Stimulated activated CD8-positive, alpha-beta memory T cell treated with anti-CD3 and anti-CD28 coated beads, Interleukin-15, amount 100 ng/mL, for 4 hours (primary cell): Measurements from ENCODE around the gene MSLN.
A peak's percentile ranks its signal among the peaks of the same experiment; 100 is the strongest.

Source experiments
- DNase-seq, 2 donors: peaks; one replicate each; pipeline ENCODE4 v3.0.0-alpha.2; 2020; ENCODE audit warnings: low read depth in 2 of 2

Gene MSLN

GRCh38 chr16:804193-805048 is 43.9 kb downstream of the MSLN start:
- DNase-seq, result no peak

DNA sequence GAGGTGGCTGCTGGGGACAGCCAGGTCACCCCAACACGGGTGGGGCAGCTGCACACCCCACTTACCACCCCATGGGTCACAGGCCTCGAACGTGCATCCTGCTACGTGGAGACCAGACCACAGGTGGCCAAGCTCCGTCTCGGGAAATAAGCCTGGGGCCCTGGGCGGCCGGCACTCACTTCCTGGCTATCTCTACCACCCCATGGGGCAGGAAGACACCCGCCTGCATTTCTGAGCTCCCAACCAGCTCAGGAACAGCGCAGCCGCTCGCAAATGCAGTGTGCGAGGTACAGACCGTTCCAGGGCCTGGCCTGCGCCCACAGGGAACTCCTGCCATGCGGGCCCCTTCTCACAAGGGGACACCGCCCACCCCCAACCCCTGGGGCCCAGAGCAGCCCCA is 44.9 kb downstream of the MSLN start:
- DNase-seq, result no peak

DNA sequence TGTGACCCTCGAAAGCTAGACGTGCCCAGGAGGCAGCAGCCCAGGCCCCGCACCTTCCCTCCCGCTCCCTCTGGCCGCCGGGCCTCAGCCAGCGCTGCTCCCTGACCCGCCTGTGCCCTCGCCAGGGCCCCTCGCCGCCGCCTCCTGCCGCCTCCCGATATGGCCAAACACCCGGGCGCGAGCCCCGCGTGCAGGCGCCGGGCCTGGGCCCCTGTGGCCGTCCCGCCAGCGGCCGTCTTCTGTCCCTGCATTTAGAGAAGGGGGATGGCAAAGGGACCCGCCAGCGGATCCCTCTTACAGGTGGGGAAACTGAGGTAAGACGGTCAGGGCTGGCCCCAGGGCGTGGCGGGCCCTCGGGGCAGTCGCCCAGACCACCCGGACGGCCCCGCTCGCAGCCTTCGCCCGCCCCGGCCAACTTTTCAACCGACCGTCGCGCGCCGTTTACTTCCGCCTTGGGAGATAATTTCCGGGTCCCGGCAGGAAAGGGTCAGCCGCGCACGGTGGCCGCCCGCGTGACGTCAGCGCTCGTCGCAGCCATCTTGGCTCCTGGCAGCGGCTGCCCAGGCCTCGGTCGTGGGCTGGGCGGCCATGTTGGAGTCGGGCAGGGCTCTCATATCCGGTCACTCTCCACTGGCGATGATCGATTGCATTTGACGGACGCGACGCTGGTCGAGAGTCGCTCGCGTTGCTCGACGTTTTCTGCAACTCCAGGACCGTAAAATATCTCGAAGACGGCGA is 47.0 kb downstream of the MSLN start:
- peak; percentile 65 to 79 for DNase-seq

DNA sequence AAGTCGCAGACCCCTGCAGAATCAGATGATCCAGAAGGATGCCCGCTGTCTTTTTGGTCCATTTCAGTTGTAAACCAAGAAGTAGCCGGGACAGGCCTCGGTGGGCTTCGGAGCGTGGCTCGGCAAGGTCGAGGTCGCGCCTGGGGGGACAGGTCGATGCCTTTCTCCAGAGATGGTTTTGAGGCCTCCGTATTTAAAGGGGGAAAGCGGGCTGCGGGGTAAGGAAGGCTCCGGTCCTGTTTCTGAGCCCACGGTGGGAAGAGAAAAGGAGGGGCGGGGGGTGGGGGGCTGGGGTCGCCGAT is 47.5 kb downstream of the MSLN start:
- no peak for DNase-seq

DNA sequence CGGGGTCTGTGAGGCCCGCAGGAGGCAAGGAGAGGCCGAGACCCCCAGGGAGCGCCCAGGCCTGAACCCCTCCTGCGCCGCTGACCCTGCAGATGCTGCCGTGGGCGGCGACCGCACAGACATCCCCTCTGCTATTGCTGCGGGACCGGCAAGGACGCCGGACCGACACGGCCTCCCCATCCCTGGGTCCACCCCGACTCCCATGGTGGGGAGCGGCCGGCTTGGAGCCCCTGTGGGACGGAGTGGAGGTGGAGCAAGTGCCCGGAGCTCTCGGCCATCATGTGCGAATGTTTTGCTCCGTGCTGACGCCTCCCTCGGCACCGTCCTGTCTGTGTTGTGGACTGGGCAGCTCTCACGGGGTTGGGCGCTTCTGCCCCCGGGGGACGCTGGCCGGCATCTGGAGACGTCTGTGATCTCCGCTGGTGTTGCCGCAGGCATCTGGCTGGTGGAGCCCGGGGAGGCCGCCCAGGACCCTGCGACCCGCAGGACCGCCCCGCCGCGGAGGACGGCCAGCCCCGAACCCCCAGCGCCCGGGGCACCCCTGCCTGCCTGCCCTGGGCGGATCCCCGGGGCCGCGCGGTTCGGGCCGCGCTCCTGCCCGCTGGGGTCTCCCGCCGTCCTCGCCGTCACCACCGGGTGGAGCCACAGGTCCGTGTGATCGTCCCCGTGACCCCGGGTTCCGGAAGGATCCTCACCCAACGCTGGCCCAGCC is 52.8 kb downstream of the MSLN start:
- no peak for DNase-seq

GRCh38 chr16:813916-814412 is 53.4 kb downstream of the MSLN start:
- DNase-seq, result no peak

GRCh38 chr16:814974-815373 is 54.4 kb downstream of the MSLN start:
- DNase-seq, result no peak

GRCh38 chr16:815861-816260 is 55.3 kb downstream of the MSLN start:
- no peak for DNase-seq

DNA sequence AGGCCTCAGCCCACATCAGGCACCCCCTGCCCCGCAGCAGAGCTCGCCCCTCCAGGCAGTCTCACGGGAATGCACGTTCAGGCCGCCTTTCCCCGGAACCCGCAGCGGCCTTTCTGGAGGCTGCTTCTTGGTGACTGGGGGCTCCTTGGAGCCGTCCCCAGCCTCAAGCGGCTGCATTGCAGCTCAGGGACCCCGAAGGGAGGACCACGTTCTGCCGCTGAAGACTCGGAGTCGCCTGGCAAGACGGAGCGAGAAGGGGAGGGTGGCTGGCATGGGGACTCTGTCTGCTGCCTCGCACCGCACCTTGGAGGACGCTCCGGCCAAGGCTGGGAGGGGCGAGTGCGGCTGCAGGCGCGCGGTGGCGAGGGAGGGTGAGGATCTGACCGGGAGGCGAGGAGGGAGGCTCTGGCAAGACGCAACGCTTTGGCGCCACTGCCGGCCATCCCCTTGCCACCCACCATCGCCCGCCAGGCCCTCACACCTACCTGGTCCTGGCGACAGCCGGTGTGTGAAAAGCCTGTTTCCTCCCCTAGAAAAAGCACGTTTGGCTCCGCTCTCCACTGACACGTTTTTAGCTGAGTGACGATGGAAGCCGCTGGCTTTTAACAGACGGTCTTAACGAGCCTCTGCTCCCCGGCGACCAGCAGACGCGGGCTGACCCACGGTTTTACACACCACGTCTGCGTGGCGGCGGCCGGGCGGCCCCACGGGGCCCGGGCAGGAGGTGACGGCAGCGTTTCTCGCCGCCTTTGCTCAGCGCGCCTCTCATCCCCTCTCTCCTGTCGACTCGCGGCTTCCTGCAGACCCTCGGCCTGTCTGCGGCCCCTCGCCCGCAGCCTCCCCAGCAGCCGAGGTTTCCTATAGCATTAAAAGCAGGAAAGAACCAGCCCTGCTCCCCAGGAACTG is 56.7 kb downstream of the MSLN start:
- DNase-seq, result no peak

DNA sequence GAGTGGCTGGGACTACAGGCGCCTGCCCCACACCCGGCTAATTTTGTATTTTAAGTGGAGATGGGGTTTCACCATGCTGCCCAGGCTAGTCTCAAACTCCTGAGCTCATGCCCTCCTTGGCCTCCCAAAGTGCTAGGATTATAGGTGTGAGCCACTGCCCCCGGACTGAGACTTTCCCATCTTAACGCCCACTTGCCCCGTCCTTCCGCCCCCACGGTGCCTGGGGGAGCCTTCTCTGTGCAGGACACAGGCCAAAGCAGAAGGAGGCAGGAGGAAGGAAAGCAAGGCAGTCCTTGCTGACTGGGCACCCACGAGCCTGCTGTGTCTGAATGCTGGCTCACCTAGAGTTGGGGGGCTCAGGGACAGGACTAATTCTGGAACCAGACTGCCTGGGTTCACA is 57.6 kb downstream of the MSLN start:
- no peak for DNase-seq
